Measurements from ENCODE around the gene SLC25A1.

Gene SLC25A1

DNA sequence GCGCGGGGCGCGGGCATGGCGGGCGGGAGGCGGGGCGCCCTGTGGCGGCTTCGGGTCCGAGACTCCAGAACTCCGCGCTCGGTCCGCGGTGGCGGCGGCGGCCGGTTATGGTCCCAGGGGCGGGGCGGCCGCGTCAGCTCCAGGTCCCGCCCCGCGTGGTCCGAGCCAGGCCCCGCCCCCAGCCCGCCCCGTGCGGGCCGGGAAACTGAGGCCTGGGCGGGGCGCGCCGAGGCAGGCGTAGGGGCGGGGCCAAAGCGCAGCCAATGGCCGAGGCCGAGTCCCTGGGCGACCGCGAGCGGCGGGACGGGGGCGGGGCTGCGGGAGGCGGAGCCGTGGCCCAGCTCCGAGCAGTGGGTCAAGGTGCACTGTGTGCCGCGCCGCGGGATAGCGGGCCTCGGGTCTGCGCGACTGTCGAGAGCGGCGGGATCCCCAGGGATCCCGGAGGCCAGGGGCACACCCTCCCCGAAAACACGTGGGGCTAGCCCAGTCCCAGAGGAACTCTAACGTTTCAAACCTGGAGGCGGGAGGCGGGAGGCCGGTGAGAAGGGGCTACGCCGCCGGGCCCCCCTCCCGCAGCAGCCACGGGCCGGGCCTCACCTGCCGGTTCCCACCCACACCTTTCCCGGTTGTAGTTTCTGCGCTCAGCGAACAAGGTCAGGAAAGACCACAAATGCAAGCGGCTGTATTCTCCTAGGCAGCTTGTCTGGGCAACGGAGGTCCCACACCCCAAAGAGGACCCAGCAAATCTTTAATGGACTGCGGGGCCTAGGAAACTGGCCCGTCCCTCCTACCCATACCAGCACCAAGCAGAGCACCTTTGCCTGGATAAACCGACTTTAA, at the start of gene SLC25A1:
Gene SLC25A1, minus strand, starts transcription at position 80 of the 840 bp plus-strand sequence. Its CDS starts 63 bp downstream, at position 17.
- DNase-seq: peak; percentile 76 to 80

DNA sequence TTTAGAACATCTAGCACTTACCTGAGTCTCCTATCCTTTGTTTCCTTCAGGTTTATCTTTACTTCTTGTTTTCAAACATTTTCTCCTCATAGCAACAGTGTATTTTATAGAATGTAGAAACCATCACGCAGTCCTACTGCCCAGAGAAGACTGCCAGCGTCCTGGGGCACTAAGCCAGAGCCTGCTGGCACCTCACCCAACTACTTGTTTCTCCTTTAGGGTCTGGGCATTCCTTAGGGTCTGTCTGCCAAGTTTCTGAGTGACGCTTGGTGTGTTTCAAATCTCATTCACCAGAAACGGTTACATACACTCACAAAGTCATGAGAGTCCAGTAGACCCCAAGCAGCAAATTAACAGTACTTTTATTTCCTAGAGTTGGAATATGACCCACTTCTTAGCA, 49.6 kb upstream of the SLC25A1 start:
- no peak for DNase-seq

DNA sequence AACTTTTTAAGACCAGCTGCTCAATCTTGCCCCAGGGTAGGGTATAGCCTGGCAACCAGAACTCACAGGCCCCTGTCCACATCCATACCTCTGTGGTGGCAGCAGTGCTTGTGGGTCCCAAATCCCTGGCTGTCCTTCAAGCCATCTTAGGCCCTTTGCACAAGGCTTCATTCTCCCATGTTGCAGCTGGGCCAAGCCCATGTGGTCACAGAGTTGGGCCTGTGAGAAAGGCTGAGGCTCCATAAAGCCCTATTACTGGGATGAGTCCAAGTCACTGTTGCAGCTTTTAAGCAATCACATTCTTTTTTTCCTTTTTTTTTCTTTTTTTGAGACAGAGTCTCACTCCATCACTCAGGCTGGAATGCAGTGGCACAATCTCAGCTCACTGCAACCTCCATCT, 47.9 kb upstream of the SLC25A1 start:
- no peak for DNase-seq

DNA sequence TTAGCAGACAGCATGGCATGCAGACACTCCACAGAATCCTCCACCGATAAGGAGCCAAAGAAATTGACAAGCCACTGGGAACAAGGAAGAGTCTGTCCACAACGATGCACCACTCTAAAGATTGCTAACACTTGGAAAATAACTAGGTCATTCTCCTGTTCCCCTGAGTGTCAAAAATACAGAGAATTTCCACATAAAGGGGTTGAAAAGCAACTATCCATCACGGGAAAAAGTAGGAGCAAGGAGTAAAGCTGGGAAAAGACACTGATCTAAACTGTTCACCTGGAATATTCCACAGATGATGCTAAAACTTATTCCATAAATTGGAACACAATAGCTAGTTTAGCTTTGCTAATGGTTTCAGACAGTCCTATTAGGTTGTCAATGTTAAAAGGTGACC, 47.0 kb upstream of the SLC25A1 start:
- DNase-seq: no peak

DNA sequence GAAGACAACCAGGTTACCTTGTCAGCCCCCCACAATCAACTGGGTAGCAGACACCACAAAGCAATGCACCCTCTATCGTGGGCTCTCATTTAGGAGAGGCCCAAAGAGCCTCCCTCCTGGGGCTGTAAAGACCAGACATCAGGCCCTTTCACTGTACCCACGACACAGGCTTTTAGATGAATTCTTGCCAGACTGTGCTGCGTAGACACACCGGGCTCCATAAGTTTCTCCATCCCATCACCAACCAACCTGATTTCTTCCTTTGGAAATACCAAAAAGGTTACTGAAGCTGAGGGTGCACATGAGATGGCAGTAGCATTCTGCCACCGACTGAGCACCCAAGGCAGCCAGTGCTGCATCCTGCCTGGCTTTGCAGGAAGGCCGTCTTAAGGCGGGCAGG, 46.4 kb upstream of the SLC25A1 start:
- DNase-seq: no peak

DNA sequence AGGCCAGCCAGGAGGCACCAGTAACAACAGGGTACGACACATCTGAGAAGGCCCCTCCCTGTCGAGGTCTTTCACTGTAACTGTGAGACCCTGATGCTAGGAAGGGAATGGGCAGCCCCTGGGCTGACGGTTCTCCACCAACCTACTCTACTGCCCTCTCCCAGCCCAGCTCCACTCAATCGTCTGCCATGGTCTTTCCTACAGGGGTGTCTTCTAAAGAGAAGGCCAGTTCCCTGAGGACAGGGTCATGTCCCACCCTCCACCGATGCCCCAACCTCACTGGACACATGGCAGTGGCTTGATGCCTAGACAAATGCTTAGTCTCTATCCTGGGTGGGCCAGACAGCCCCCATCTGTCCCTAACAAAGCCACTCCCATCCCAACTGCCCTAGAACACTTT, 46.0 kb upstream of the SLC25A1 start:
- no peak for DNase-seq

DNA sequence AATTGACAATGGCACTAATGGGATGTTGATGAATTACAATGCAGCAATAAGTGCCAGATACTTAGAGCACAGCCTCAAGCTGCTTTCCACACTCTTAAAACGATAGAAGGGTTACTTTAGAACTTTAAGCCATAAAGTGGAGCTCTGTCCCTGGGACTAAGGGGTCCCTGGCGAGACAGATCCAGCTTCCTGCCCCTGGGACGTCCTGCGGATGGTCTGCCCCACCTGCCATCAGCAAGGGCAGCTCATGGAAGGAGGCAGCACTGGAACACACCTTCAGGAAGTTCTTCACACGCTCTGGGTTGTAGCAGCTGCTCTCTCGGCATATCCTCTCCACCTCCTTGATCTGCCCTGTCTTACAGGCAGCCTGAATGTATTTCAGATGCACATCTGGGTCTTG, 45.1 kb upstream of the SLC25A1 start:
- DNase-seq: no peak

DNA sequence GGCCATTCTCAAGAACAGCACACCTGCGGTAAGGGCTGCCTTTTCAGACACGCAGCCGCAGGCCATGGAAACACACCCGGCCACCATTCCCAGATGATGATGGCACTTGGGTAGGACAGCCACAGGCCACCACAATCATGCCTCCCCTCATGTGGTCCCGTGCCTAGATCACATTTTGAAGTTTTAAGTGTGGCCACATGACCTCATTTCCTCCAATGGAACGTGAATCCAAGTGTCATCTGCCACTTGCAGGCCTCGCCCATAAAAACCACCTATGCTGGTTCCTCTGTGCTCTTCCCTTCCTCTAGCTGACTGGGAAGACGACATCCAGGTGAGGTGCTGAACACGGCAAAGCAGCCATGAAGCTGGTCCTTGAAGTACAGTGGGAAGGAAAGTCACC, 44.6 kb upstream of the SLC25A1 start:
- DNase-seq: no peak

DNA sequence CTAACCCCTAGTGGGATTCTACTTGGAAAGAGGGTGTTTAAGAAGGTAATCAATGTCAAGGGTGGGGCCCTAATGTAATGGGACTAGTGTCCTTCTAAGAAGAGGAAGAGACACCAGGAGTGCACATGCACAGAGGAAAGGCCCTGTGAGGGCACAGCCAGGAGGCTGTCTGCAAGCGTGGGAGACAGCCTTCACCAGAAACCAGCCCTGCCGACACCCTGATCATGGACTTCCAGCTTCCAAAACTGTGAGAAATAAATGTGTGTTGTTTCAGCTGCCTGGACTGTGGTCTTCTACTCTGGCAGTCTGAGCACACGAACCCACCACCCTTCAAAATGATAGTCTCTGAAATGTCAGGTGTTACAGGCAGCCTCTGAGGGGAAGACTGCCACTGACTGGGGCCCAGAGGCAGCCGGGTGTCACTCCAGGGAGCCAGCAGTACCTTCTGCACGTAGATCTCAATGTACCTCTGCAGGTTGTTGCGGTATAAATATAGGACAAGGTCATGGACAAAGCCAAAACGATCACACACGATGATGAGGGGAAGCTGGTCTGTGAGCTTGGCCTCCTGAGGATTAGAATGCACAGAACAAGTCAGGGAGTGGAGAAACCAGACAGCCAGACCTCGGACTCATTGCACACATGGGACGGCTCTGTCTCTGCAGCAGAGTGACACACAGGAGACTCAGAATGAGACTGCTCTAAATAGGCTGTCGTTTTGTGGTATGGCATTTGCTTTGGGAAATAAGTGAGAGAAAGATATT, 43.9 kb upstream of the SLC25A1 start:
- DNase-seq: no peak

DNA sequence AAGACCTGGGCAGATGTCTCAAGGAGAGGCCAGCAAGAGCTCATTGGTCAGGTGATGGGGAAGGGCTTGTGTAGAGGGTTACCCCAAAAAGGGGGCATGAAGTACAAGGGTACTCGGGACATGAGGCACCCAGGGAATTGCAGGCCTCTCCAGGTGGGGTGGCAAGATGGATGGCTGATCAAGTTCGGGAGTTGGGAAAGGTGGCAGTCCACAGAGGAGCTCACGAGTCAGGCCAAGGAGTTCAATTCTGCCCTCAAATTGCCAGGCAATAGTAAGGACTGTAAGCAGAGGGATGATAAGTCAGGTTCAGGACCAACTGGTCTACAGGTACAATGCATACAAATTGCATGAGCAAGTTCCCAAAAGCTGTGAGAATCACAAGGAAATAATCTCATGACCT, 42.3 kb upstream of the SLC25A1 start:
- no peak for DNase-seq

DNA sequence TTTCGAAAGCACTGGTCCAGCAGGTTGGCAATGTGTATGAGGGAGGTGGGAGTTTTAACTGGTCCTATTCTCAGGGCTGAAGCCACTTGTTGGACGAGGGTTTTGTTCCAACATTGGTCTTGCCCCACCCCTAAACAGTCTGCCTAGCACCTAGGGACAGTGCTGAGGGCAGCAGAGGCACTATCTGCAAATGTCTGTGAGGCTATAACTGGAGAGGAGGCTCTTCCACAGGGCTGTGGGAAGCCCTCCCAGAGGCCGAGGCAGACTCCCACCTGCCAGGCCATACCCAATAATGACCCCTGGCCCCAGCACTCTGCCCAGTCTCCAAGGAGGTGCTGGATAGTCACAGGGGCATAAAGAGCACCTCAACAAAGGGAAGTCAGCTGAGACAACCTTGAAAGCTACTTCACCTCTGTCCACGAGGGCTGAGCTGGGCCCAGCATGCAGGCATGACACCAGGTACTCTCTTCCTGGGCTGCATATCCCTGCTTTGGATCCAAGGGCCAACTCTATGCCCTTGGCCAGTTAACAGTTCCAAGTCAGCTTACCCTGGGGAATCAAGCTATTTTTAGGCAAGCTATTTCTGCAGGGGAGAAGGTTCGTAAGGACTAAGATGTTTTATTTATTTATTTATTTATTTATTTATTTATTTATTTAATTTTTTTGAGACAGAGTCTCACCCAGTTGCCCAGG, 40.2 kb upstream of the SLC25A1 start:
- DNase-seq: no peak

DNA sequence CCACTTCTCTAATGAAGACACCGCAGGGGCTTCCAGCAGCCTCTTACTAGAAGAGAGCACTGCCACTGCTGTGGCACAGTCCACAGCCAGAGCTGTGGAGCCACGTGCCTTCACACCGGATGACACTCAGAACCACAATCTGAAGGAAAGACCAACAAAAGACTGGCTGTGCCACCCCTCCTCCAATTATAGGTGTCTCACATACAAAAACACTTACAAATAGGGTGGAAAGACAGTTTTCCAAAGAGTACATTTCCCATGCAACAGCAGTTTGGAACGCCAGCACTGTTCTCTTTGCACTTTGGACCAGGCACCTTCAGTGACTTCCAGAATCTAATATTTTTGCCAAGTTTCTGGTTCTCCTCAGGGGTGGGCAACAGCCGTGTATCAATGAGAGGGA, 38.0 kb upstream of the SLC25A1 start:
- DNase-seq: no peak

DNA sequence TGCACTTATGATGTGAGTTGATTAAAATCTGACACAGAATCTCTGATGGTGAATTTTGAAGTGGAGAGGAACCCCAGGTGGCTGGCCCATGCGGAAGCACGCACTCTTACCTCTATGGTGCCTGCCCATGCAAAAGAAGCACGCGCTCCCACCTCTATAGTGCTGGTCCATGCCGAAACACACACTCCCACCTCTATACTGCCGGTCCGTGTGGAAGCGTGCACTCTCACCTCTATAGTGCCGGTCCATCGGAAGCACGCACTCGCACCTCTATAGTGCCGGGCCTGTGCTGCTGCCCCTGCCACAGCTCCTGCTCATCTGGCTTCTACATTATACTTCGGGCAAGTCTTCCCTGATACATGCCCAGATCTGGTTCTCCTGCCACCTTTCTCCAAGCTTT, 36.8 kb upstream of the SLC25A1 start:
- no peak for DNase-seq

DNA sequence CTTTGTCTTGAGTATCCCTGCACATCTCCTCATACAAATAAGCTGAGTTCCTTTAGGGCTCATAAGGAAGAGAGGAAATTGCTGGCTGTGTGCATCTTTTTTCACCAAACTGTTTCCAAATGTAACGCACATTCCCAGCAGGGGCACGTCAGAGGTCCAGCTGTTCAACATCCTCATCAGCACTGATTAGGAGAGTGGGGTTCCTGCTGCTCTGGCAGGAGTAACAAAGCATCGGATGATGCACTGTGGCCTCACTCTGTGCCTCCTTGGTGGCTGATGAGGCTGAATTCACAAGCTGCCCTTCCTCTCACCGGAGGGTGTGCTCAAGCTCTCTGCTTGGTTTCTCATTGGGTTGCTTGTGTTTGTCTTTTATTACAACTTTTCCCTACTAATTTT, 35.5 kb upstream of the SLC25A1 start:
- DNase-seq: no peak

DNA sequence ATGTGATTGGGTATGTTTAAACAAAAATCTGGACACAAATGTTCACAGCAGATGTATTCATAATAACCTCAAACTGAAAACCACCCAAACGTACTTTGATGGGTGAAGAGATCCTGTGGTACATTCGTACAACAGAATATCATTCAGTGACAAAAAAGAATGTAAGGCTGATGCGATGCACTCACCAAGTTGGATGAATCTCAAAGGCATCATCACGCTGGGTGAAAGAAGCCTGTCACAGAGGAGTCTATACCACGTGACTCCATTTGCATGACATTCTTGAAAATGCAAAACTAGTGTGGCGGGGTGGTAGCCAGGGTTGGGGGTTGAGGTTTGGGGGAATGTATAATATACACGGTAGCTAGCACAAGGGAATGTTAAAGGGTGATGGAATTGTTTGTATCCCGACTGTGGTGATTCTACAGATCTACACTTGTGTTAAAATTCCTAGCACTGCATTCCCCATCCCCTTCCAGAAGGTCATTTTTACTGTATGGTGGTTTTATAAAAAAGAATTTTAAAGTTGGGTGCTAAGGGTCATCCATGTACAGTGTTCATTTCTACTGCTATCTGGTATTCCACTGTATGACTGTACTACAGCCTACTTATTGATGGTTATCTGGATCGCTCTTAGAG, 35.0 kb upstream of the SLC25A1 start:
- no peak for DNase-seq

DNA sequence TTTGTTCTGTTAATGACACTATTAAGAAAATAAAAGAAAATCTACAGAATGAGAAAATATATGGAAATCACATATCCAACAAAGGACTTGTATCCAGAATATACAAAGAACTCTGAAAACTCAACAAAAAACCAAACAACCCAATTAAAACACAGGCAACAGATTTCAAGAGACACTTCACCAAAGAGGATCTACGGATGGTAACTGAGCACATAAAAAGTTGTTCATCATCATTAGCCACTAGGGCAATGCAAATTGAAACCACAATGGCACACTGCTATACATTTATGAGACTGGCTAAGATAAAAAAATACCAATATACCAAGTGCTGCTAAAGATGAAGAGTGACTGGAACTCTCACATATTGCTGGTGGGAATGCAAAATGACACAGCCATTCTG, 34.5 kb upstream of the SLC25A1 start:
- no peak for DNase-seq

DNA sequence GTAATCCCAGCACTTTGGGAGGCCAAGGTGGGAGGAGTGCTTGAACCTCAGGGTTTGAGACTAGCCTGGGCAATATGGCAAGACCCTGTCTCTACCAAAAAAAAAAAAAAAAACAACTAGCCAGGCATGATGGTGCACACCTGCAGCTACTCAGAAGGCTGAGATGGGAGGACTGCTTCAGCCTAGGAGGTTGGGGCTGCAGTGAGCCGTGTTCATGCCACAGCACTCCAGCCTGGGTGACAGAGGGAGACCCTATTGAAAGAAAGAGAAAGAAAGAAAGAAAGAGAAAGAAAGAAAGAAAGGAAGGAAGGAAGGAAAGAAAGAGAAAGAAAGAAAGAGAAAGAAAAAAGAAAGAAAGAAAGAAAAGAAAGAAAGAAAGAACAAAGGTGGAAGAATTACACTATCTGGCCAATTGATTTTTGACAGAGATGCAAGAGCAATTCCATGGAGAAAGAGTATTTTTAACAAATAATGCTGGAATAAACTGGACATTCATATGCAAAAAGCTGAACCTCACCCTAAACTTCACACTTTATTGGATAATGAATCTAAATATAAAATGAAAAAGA, 33.9 kb upstream of the SLC25A1 start:
- DNase-seq: no peak

DNA sequence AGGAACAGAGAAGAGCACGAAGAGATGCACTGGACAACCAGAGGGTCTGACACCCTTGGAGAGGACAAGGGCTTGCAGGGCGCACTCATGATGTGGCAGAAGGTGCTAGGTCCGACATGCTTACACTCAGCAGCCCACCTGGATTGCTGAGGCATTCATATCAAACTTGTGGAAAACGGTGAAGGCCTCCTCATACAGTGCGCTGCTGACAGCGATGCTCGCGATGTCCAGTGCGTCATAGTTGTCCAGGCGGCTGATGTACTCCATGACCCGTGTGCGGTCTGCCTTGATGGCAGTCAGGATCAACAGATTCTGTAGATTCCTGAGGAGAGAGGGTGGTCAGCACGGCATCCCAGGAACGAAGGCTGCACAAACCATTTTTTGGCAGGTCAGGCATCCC, 31.7 kb upstream of the SLC25A1 start:
- DNase-seq: no peak

DNA sequence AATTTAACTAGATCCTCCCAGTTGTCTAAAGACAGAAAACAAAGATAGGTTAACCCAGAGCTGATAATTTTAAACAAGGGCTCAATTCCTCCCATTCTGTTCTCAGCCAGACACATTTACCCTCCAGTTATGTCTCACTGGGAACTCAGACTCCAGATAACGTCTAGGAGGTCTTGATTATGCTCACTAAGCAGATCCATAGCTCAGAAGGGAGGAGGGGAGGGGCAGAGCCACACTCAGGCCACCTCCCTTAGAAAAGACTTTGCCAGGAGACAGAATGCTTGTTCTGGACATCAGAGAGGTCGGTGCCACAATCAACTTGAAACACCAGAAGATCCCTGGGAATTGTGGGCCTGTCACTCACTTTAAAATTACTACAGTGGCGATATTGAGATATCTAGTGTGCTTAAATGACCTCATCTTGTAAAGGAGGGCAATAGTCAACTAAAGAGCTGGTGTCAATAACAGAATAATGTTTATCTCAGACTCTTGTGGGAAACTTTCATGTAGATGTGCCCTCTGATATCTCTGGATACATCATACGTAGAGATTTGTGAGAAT, 29.8 kb upstream of the SLC25A1 start:
- no peak for DNase-seq

DNA sequence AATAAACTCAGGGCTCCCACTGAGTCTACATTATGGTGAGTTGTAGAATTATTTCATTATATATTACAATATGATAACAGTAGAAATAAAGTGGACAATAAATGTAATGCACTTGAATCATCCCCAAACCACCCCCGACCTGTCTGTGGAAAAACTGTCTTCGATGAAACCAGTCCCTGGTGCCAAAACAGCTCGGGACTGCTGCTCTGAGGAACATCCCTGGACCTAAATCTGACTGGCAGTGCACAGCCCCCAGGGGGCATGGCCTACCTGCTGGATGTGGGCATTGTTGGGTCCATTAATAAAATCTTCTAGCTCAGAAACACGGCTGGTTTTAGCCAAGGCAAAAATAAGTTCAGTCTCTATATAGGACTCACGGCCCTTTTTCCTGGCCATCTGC, 29.3 kb upstream of the SLC25A1 start:
- no peak for DNase-seq

DNA sequence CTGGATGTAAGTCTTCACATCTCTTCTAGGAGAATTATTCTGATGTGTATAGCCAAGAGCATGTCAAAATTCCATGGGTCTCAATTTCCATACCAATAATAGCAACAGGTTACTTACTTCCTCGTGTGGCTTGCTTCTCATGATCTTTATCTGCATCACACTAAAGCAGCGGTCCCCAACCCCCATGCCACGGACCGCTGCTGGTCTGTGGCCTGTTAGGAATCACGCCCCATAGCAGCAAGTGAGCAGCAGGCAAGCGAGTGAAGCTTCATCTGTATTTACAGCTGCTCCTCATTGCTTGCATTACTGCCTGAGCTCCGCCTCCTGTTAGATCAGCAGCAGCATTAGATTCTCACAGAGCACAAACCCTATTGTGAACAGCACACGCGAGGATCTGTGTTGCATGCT, 28.9 kb upstream of the SLC25A1 start:
- no peak for DNase-seq

DNA sequence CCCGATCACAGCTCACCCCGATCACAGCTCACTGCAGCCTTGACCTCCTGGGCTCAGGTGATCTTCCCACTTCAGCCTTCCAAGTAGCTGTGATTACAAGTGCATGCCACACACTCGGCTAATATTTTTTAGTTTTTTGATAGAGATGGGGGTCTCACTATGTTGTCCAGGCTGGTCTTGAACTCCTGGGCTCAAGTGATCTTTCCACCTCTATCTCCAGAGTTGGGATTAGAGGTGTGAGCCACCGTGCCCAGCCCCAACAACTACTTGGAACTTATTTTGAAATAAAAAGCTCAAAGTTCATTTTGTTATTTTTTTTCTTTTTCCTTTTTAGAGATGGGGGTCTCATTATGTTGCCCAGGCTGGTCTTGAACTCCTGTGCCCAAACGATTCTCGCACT, 27.8 kb upstream of the SLC25A1 start:
- no peak for DNase-seq

DNA sequence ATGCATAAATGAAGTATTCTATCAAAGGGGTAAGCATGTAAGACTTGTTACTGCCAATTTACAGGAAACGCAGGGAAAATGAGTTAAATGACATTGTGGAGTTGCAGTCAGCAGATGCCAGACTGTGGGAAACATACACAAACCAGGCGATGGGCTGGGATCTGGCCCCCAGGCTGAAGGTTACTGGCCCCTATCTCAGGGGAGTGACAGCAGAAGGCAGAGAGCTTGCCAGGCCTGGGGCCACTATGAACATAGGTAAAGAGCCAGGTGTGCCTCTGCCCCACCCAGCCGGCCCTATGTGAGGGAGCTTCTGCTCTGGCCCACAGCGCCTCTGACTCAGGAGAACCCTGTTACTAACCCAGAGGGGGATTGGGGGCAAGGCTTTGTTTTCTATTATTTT, 26.1 kb upstream of the SLC25A1 start:
- DNase-seq: no peak
